BLaER1 (cell line): ENCODE results near the gene TBC1D22A.

Experiments used
- H3K27ac ChIP-seq: shearing (Covaris generic); formaldehyde crosslinking; 2 replicates; pipeline ENCODE4 v1.8.1; 2022
- H3K27me3 ChIP-seq: shearing (Covaris generic); formaldehyde crosslinking; 2 replicates; pipeline ENCODE4 v1.8.1; 2022
- H3K36me3 ChIP-seq: shearing (Covaris generic); formaldehyde crosslinking; 2 replicates; pipeline ENCODE4 v1.8.1; 2022
- H3K4me1 ChIP-seq: shearing (Covaris generic); formaldehyde crosslinking; 2 replicates; pipeline ENCODE4 v1.8.1; 2022
- H3K4me2 ChIP-seq: shearing (Covaris generic); formaldehyde crosslinking; 2 replicates; pipeline ENCODE4 v1.8.1; 2022
- H3K4me3 ChIP-seq: shearing (Covaris generic); formaldehyde crosslinking; 2 replicates; pipeline ENCODE4 v1.8.1; 2022
- H3K9ac ChIP-seq: shearing (Covaris generic); formaldehyde crosslinking; 2 replicates; pipeline ENCODE4 v1.8.1; 2022
- H3K9me3 ChIP-seq: shearing (Covaris generic); formaldehyde crosslinking; 2 replicates; pipeline ENCODE4 v1.8.1; 2022
- H4K20me1 ChIP-seq: shearing (Covaris generic); formaldehyde crosslinking; 2 replicates; pipeline ENCODE4 v1.8.1; 2022
- Cebpa-rat ChIP-seq: shearing (Covaris generic); IDR thresholded peaks from 2 replicates; pipeline ENCODE4 v1.8.1; 2022

TBC1D22A gene

DNA sequence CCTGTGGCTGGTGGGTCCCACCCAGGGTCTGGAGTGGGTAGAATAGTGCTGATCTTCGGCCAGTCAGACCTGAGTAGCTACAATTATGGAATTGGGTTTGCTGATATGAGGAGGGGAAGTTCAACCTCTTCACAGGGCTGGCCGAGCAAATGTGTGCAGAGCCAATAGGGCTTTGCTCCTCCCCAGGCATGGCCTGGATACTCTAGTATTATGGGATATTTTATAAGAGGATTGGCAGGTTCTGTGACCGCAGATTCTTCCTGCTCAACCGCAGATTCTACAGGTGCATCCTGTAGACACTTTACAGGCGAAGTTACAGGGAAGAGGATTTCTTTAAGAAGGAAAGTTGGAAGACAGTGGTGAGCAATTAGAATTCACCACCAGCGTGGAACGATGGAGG, 44.3 kb downstream of the TBC1D22A start:
- TF ChIP-seq Cebpa-rat: no peak
- Histone ChIP-seq H3K4me2 (peak overlapping the region; percentile 83), H3K27me3 (no peaks in the 10 kb centered on the region), H3K27ac (peak overlapping the region; percentile 71; the same call in 1 of the 2 replicates), H3K4me3 (no peak overlapping the region), H4K20me1 (peaks cover 78% of the 10 kb centered on the region), H3K4me1 (peaks cover 47% of the 10 kb centered on the region), H3K9ac (no peak overlapping the region), H3K36me3 (peaks cover 67% of the 10 kb centered on the region), H3K9me3 (no peaks in the 10 kb centered on the region)

DNA sequence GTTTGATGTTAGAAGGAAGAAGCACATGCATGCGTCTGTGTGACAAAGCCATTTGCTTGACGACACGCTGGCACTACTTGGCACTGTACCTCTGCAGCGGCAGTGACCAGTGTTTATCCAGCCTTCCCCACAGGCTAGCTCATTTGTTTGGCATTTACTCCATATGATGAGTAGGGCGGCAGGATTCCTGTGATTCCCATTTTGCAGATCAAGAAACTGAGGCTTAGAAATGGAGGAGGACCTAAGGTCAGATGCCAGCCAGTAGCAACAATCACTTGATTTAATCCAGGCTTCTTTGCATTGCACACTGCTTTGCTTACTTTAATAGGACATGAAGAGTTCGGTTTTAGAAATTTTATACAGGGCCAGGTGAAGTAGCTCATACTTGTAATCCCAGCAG, 45.0 kb downstream of the TBC1D22A start:
- TF ChIP-seq Cebpa-rat: no peak
- H3K4me3 ChIP-seq: no peak overlapping the region
- peaks cover 78% of the 10 kb centered on the region for H4K20me1 ChIP-seq

DNA sequence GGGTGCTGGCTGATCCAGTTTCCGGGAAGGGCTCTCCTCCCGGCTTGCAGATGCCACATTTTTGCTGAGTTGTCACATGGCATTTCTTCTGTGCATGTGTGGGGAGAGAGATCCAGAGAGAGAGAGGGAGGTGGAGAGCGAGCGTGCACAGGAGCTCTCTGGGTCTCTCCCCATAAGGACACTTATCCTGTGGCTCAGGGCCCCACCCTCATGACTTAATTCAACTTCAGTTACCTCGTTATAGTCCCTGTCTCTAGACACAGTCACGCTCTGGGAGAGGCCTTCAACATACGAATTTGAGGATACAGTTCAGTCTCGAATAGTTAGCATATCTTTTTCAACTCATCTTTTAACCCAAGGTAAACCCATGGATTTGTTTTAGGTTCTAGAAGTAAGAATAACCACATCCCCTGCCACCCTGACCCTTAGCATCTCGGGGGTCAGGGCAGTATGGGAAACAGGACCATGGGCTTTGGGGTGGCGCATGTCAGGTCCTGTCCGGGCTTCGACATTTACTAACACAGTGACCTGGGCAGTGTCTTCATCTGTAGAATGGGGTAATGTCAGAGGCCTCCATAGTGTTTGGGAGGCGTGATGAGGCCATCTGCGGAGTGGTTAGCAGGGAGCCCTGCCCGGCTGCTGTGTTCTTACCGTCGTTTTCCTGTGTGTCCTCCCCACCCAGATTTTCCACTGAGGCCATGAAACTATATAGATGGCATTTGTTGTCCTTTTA, 46.9 kb downstream of the TBC1D22A start:
- Histone ChIP-seq H3K36me3 (peaks cover 66% of the 10 kb centered on the region), H4K20me1 (peaks cover 78% of the 10 kb centered on the region), H3K9me3 (no peaks in the 10 kb centered on the region), H3K4me2 (no peak overlapping the region), H3K27me3 (no peaks in the 10 kb centered on the region), H3K27ac (no peak overlapping the region), H3K4me3 (no peak overlapping the region), H3K9ac (no peak overlapping the region), H3K4me1 (peaks cover 35% of the 10 kb centered on the region)
- no peak for TF ChIP-seq Cebpa-rat

More for the DNA sequence above, 45.0 kb downstream of the TBC1D22A start:
- Histone ChIP-seq H3K4me1 (peaks cover 47% of the 10 kb centered on the region), H3K9ac (no peak overlapping the region), H3K36me3 (peaks cover 67% of the 10 kb centered on the region), H3K27ac (peak overlapping the region; percentile 71; the same call in 1 of the 2 replicates), H3K9me3 (no peaks in the 10 kb centered on the region), H3K27me3 (no peaks in the 10 kb centered on the region), H3K4me2 (0 out of 2 replicates have a peak overlapping the region, but pooled peaks have one; percentile 83)

DNA sequence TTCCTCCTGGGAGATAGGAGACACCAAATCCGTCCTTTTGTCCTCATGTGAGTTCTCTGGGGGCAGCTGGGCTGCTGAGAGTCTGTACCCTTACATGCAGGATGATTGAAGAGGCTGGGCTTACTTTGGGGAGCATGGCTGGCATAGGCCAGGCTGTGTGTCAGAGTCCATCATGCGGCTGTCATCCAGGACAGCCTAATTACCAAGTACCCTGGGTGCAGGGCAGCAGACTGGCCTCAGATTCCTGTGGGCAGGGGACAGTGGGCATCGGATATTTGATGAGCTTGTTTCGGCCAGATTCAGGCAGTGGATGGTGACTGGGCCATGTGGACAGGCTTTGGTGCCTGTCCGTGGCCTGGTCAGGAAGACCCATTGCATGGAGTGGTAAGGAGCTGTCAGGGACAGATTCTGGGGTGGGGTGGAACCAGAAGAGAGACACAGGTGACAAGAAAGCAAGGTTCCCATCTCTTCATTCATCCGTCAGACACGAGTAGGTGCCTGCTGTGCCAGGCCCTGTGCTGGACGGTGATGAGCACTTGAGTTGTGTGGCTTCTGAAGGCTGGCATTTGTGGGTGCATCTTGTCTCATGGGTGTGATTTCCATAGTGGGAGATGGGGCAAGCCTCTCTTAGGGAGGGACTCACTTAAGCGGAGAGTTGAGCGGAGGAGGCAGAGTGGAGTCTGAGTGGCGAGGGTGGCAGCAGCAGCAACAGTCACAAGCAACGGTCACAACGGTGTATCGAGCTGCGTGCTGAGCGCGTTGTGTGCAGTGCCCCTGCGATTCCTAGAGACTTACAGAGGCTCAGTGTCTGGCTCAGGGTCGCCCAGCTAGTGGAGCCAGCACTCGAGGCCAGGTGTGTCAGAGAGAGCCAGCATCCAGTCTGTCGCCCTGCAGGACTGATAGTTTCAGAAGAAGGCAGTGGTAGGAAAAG, 48.7 kb downstream of the TBC1D22A start:
- peaks cover 74% of the 10 kb centered on the region for H3K36me3 ChIP-seq
- H3K4me1 ChIP-seq: peaks cover 21% of the 10 kb centered on the region
- peaks cover 92% of the 10 kb centered on the region for H4K20me1 ChIP-seq
- H3K9ac ChIP-seq: no peak overlapping the region
- peaks cover 5% of the 10 kb centered on the region; the same call in 1 of the 2 replicates for H3K9me3 ChIP-seq
- H3K4me3 ChIP-seq: no peak overlapping the region
- no peak for TF ChIP-seq Cebpa-rat
- no peaks in the 10 kb centered on the region for H3K27me3 ChIP-seq
- H3K27ac ChIP-seq: no peak overlapping the region
- no peak overlapping the region for H3K4me2 ChIP-seq

DNA sequence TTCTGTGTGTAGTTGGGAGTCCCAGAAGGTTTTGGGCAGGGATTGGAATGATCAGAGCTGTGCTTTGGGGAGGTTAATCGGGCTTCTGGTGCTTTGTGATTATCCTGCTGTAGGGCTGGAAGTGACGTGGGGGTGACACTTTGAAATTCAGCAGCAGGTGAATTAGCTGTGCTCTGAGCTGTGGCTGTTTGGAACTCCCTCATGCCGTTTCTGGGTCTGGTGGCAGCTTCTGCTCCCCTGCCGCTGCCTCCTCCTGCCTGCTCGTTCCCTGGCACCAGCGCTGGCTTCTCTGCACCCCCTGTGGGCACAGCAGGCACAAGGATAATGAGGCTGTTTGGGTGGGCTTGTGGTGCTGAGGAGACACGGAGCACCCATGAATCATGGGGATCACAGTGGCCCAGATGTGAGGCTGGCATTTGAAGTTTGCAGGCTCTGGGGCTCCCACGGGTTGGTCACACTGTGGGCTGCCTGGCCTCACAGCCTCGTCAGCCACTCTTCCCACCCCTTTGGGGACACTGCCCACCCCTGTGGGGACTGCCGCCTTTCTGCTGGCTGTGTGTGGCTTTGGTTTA, 49.7 kb downstream of the TBC1D22A start:
- peaks cover 8% of the 10 kb centered on the region for H3K9me3 ChIP-seq
- peaks cover 84% of the 10 kb centered on the region for H3K36me3 ChIP-seq
- no peak overlapping the region for H3K9ac ChIP-seq
- H3K27me3 ChIP-seq: no peaks in the 10 kb centered on the region
- H4K20me1 ChIP-seq: peaks cover 92% of the 10 kb centered on the region
- no peak overlapping the region for H3K27ac ChIP-seq
- peaks cover 12% of the 10 kb centered on the region for H3K4me1 ChIP-seq
- H3K4me3 ChIP-seq: no peak overlapping the region
- no peak for TF ChIP-seq Cebpa-rat
- H3K4me2 ChIP-seq: no peak overlapping the region

DNA sequence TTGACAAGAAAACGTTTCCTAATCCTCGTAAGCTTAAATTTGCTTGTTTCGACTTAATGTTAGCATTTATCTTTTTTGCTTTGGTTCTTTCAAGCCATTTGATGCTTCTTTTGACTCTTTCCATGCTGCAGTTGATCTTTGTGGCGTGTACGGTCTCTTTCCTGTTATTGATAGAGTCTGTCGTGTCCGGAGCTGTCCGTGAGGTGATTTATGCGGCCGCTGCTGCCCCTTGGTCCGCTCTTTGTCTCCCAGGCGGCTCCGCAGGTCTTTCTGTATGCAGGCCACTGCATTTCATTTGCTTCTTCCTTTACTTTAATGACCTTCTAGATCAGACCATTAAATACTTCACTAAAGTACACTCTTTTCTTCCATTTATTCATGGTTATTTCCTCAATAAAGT, 50.3 kb downstream of the TBC1D22A start:
- Histone ChIP-seq H3K9ac (no peak overlapping the region), H3K4me3 (no peak overlapping the region), H3K9me3 (peaks cover 15% of the 10 kb centered on the region), H4K20me1 (peaks cover 85% of the 10 kb centered on the region), H3K4me2 (no peak overlapping the region), H3K36me3 (peaks cover 84% of the 10 kb centered on the region), H3K27me3 (no peaks in the 10 kb centered on the region), H3K4me1 (peaks cover 5% of the 10 kb centered on the region; the same call in 1 of the 2 replicates), H3K27ac (no peak overlapping the region)
- no peak for TF ChIP-seq Cebpa-rat

DNA sequence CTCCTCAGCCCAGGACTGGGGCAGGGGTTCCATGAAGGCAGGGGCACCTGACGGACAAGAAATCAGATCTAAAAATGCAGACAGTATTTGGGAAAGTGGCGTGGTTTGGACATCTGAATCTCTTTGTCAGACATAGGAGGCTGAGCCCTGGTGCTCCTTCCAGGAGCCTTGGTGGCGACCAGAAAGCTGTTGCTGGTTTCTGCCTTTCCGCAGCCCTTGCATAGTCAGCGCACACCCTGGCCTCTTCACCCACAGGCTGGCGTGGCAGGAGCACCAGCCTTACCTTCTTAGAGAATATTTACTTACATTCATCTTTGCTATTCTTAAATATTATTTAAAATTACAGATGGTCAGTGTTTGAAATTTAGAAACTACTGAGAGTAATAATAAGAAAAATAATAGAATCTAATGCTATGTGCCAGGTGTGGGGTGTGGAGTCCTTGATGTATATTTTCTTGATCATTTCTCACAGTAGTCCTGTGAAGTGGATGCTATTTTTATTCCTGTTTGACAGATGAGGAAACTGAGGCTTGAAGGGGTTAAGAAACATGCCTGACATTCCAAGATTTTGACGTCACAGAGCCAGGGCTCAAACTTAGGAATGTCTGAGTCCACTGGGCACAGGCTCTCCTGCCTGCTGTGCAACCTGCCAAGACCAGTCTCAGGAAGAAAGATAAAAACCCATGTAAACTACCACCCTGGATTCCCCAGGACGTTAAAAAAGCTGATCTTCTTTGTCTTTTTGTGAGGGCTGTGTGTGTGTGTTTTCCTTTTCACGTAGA, 51.6 kb downstream of the TBC1D22A start:
- Histone ChIP-seq H3K4me1 (peaks cover 5% of the 10 kb centered on the region; the same call in 1 of the 2 replicates), H3K27me3 (no peaks in the 10 kb centered on the region), H3K9me3 (peaks cover 23% of the 10 kb centered on the region), H3K36me3 (peaks cover 81% of the 10 kb centered on the region), H4K20me1 (peaks cover 73% of the 10 kb centered on the region), H3K9ac (no peak overlapping the region), H3K4me2 (no peak overlapping the region), H3K4me3 (no peak overlapping the region), H3K27ac (no peak overlapping the region)
- no peak for TF ChIP-seq Cebpa-rat

DNA sequence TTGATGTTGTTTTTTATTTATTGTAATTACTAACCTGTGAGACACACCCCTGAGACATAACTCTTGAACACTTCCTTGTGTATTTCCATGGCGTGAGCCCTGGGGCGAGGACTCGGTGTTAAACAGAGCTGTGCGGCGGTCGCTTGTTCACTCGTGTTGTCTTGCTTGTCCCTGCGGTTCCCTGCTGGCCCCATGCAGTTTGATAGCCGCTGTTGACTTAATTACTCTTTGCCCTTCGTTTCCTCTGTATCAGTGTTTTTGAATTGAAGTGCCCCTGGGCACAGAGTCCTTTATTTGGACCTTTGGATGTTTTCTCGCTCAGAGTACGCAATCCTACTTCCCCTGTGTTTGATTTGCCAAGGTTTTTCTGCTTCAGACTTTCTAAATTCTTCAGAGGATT, 52.7 kb downstream of the TBC1D22A start:
- H3K4me3 ChIP-seq: no peak overlapping the region
- H3K4me1 ChIP-seq: peaks cover 5% of the 10 kb centered on the region; the same call in 1 of the 2 replicates
- no peak for TF ChIP-seq Cebpa-rat
- H3K27me3 ChIP-seq: no peaks in the 10 kb centered on the region
- H3K4me2 ChIP-seq: no peak overlapping the region
- peaks cover 31% of the 10 kb centered on the region for H3K9me3 ChIP-seq
- no peak overlapping the region for H3K9ac ChIP-seq
- H3K36me3 ChIP-seq: peaks cover 79% of the 10 kb centered on the region
- no peak overlapping the region for H3K27ac ChIP-seq
- H4K20me1 ChIP-seq: peaks cover 63% of the 10 kb centered on the region

GRCh38 chr22:46815559-46815895, 53.1 kb downstream of the TBC1D22A start:
- H4K20me1 ChIP-seq: peaks cover 62% of the 10 kb centered on the region
- no peak overlapping the region for H3K4me3 ChIP-seq
- no peaks in the 10 kb centered on the region for H3K27me3 ChIP-seq
- TF ChIP-seq Cebpa-rat: no peak
- H3K4me1 ChIP-seq: peaks cover 5% of the 10 kb centered on the region; the same call in 1 of the 2 replicates
- peaks cover 35% of the 10 kb centered on the region for H3K9me3 ChIP-seq
- peaks cover 82% of the 10 kb centered on the region for H3K36me3 ChIP-seq
- H3K27ac ChIP-seq: no peak overlapping the region
- H3K9ac ChIP-seq: no peak overlapping the region
- H3K4me2 ChIP-seq: no peak overlapping the region
